Chondrocyte (in vitro differentiated cells): ENCODE data around the gene PDCD2L. TPM values are rescaled to one million over a fixed set of nuclear protein-coding genes. Genes with fewer than 3 reads are reported as not detected.

ENCODE experiments used
- DNase-seq: peaks from one replicate; pipeline ENCODE4 v3.0.0; 2021; ENCODE audit warnings: mixed read lengths, low spot score
- H3K27ac Mint-ChIP-seq: one replicate; pipeline ENCODE4 v1.8.0; 2021; ENCODE audit warnings: mild to moderate bottlenecking, moderate library complexity, mixed read lengths; ENCODE audit not compliant: unreplicated experiment
- H3K27me3 Mint-ChIP-seq: 2 replicates; pipeline ENCODE4 v1.8.0; 2021; ENCODE audit warnings: low read depth, mixed read lengths
- H3K36me3 Mint-ChIP-seq: 2 replicates; pipeline ENCODE4 v1.8.0; 2021; ENCODE audit warnings: low read depth, mixed read lengths
- H3K4me1 Mint-ChIP-seq: 2 replicates; pipeline ENCODE4 v1.8.0; 2021; ENCODE audit warnings: low read depth, mild to moderate bottlenecking, mixed read lengths
- H3K4me3 Mint-ChIP-seq: one replicate; pipeline ENCODE4 v1.8.0; 2021; ENCODE audit warnings: mild to moderate bottlenecking, moderate library complexity, mixed read lengths; ENCODE audit not compliant: unreplicated experiment
- H3K9me3 Mint-ChIP-seq: 2 replicates; pipeline ENCODE4 v1.8.0; 2021; ENCODE audit warnings: low read depth, mixed read lengths
- long read RNA-seq: library from polyadenylated mRNA; stranded (forward); transcript quantifications from one replicate; pipeline ENCODE4 v2.0.0, GENCODE V29; 2021
- total RNA-seq: library from RNA; stranded (reverse); gene quantifications from 3 replicates; pipeline ENCODE4 v1.2.1, GENCODE V29; 2021
- TF ChIP-seq, protein P1 (sequence below): fragments of 200-600 bp; sonication (generic); IDR thresholded peaks from 2 replicates; pipeline ENCODE4 v1.5.0; 2021; ENCODE audit warnings: antibody characterized with exemption, mild to moderate bottlenecking, moderate library complexity

The PDCD2L gene, protein sequence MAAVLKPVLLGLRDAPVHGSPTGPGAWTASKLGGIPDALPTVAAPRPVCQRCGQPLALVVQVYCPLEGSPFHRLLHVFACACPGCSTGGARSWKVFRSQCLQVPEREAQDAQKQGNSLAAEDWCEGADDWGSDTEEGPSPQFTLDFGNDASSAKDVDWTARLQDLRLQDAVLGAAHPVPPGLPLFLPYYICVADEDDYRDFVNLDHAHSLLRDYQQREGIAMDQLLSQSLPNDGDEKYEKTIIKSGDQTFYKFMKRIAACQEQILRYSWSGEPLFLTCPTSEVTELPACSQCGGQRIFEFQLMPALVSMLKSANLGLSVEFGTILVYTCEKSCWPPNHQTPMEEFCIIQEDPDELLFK
- total RNA-seq: 6.6 to 8.7 TPM (median 8.6 TPM) in 3 replicates
- long read RNA-seq, partial matches to known transcripts: 0 of 4 reads
- long read RNA-seq, other reads (novel, unspliced or antisense): 0 of 4 reads

- Mint-ChIP-seq H3K36me3 (peaks cover 17% of the 10 kb centered on the region), H3K4me3 (peak within 1 kb of the TSS; percentile 82), H3K9me3 (no peaks in the 10 kb centered on the region), H3K27ac (peak within 1 kb of the TSS; percentile 8), H3K4me1 (peaks cover 9% of the 10 kb centered on the region), H3K27me3 (no peaks in the 10 kb centered on the region)
- DNase-seq: no peak
- TF ChIP-seq, protein P1, sequence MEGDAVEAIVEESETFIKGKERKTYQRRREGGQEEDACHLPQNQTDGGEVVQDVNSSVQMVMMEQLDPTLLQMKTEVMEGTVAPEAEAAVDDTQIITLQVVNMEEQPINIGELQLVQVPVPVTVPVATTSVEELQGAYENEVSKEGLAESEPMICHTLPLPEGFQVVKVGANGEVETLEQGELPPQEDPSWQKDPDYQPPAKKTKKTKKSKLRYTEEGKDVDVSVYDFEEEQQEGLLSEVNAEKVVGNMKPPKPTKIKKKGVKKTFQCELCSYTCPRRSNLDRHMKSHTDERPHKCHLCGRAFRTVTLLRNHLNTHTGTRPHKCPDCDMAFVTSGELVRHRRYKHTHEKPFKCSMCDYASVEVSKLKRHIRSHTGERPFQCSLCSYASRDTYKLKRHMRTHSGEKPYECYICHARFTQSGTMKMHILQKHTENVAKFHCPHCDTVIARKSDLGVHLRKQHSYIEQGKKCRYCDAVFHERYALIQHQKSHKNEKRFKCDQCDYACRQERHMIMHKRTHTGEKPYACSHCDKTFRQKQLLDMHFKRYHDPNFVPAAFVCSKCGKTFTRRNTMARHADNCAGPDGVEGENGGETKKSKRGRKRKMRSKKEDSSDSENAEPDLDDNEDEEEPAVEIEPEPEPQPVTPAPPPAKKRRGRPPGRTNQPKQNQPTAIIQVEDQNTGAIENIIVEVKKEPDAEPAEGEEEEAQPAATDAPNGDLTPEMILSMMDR: no peak
Measured at GRCh38 chr19:34404109-34404909, at the start of gene PDCD2L. PDCD2L (plus strand) TSS chr19:34404399; CDS start chr19:34404431, 32 bp downstream.

DNA sequence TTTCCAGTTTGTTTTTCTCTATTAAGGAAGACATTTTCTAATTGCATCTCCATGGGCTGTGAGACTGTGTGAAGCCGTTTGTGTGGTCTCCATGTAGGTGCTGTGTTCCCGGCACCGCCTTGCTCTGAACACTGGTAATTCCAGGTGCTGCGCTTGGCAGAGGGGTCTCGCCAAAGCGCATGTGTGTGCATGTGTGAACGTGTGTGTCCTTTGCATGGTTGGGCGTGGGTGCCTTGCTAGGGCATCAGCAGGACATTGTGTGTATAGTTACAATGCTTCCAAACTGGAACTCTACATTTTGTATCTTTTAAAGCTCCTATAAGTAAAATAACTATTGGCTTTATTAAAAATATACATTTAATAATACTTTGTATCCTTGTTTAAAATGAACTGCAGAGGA, 49.0 kb upstream of the PDCD2L start:
- Mint-ChIP-seq H3K27ac (no peak overlapping the region), H3K9me3 (no peaks in the 10 kb centered on the region), H3K27me3 (no peaks in the 10 kb centered on the region), H3K4me1 (peaks cover 23% of the 10 kb centered on the region), H3K4me3 (no peak overlapping the region), H3K36me3 (peaks cover 6% of the 10 kb centered on the region)
- TF ChIP-seq, protein P1: no peak
- no peak for DNase-seq

DNA sequence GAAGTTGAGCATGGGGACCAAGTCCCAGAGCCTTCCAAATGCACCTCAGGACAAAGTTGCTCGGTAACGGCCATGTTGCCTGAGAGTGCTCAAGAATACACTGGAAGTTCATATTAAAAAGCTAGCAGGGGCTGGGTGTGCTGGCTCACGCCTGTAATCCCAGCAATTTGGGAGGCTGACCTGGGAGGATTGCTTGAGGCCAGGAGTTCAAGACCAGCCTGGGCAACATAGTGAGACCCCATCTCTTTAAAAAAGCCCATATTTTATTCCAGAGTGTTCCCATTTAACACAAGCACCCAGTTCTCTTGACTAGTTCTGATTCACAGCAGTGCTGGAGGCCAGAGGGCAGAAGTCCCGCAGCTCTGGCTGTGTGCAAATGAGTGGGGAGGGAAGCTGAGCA, 47.3 kb upstream of the PDCD2L start:
- peak overlapping the region; percentile 10 for H3K27ac Mint-ChIP-seq
- peaks cover 6% of the 10 kb centered on the region for H3K36me3 Mint-ChIP-seq
- H3K9me3 Mint-ChIP-seq: no peaks in the 10 kb centered on the region
- no peak overlapping the region for H3K4me3 Mint-ChIP-seq
- TF ChIP-seq, protein P1: no peak
- H3K4me1 Mint-ChIP-seq: peaks cover 24% of the 10 kb centered on the region
- no peaks in the 10 kb centered on the region for H3K27me3 Mint-ChIP-seq
- no peak for DNase-seq

DNA sequence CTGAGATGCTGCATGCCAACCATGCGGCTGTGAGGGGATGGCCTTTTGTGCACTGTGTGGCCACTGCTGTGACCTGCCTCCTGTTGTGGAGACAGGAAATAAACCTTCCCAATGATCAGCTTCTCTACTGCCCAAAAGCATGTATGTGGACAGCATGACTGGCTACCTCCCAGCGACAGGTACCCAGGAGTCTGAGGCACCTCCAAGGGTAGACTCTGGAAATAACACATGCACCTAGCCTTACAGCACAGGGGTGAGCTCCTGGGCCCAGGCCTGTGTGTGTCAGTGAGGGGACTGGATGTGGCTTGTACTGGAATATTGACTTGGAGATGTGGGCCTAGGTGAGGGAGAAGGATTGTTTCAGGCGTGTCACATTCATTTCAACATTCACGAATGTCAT, 46.8 kb upstream of the PDCD2L start:
- no peak for DNase-seq
- H3K27me3 Mint-ChIP-seq: no peaks in the 10 kb centered on the region
- H3K27ac Mint-ChIP-seq: no peak overlapping the region
- H3K9me3 Mint-ChIP-seq: no peaks in the 10 kb centered on the region
- peaks cover 24% of the 10 kb centered on the region for H3K4me1 Mint-ChIP-seq
- H3K4me3 Mint-ChIP-seq: no peak overlapping the region
- TF ChIP-seq, protein P1: no peak
- H3K36me3 Mint-ChIP-seq: peaks cover 6% of the 10 kb centered on the region
